HG03045 (cell line): ENCODE data around the gene BCORL1.

Experiments used
- ATAC-seq: cut with Tn5 transposase; IDR thresholded peaks from one replicate; pipeline ENCODE4 v1.9.1; 2021; ENCODE audit warnings: mild to moderate bottlenecking, moderate library complexity; ENCODE audit not compliant: unreplicated experiment

The BCORL1 gene

GRCh38 chrX:130055899-130056298, 73.5 kb downstream of the BCORL1 start:
- no peak for ATAC-seq

- no peak for ATAC-seq
Measured at GRCh38 chrX:130057209-130057608, 74.8 kb downstream of the BCORL1 start.

- ATAC-seq, result no peak
Measured at GRCh38 chrX:130058652-130059051, 76.2 kb downstream of the BCORL1 start.

GRCh38 chrX:130060122-130061069, 78.0 kb downstream of the BCORL1 start:
- ATAC-seq, result peak; percentile 93

GRCh38 chrX:130066975-130067615, 84.7 kb downstream of the BCORL1 start:
- ATAC-seq, result no peak

GRCh38 chrX:130071611-130072344, 89.3 kb downstream of the BCORL1 start:
- ATAC-seq, result no peak

- ATAC-seq, result no peak
Measured at GRCh38 chrX:130072345-130072740, 89.9 kb downstream of the BCORL1 start.

- ATAC-seq, result no peak
Measured at GRCh38 chrX:130075777-130076176, 93.3 kb downstream of the BCORL1 start.

GRCh38 chrX:130079824-130080406, 97.5 kb downstream of the BCORL1 start:
- no peak for ATAC-seq

GRCh38 chrX:130080791-130081367, 98.4 kb downstream of the BCORL1 start:
- no peak for ATAC-seq

GRCh38 chrX:130081421-130082045, 99.1 kb downstream of the BCORL1 start:
- no peak for ATAC-seq

GRCh38 chrX:130082244-130083106, 100.0 kb downstream of the BCORL1 start:
- ATAC-seq, result peak; percentile 60

GRCh38 chrX:130083107-130083490, 100.7 kb downstream of the BCORL1 start:
- ATAC-seq, result no peak

- ATAC-seq, result no peak
Measured at GRCh38 chrX:130083656-130084382, 101.4 kb downstream of the BCORL1 start.

GRCh38 chrX:130084631-130085237, 102.3 kb downstream of the BCORL1 start:
- peak; percentile 32 for ATAC-seq

- no peak for ATAC-seq
Measured at GRCh38 chrX:130085551-130086446, 103.4 kb downstream of the BCORL1 start.
